ENCODE results near the gene UGT1A4. TPM values are rescaled to one million over a fixed set of nuclear protein-coding genes. Genes with fewer than 3 reads are reported as not detected.

UGT1A4 gene
- total and polyA plus RNA-seq, 2 of the 8 experiments (the other 6 are each of a cell fraction or from before 2014, with no cell fraction given), result not detected

- Histone ChIP-seq H4K8ac (ENCODE audit: extremely low read depth, insufficient read depth, low read length) (no peak overlapping the region), H3K9me3 (ENCODE audit: insufficient read depth in 2 of 2, low read depth in 1 of 2, low read length in 1 of 2) (peaks cover 0 to 4% of the 10 kb centered on the region in 2 experiments; a peak in 3 of 4 replicates), H3K36me3 (ENCODE audit: control insufficient read depth in 2 of 4, insufficient read depth in 4 of 4, low read length in 3 of 4) (no peaks in the 10 kb centered on the region), H3K4me1 (replicated peaks in 1 of 4; ENCODE audit: control insufficient read depth in 3 of 4, insufficient read depth in 4 of 4, low read length in 3 of 4) (no peaks in the 10 kb centered on the region), H3K79me1 (ENCODE audit: low read depth, low read length) (no peaks in the 10 kb centered on the region), H3K79me2 (ENCODE audit: control insufficient read depth in 1 of 2, insufficient read depth in 2 of 2, low read length in 2 of 2) (no peaks in the 10 kb centered on the region), H4K20me1 (replicated peaks in 1 of 2; ENCODE audit: control insufficient read depth in 1 of 2, insufficient read depth in 2 of 2, low read length in 2 of 2) (no peaks in the 10 kb centered on the region), H3K4me3 (ENCODE audit: extremely low read depth in 1 of 4, insufficient read depth in 2 of 4, low read depth in 3 of 4, low read length in 4 of 4) (no peak overlapping the region), H2BK20ac (ENCODE audit: low read length) (no peak overlapping the region), H2AFZ (ENCODE audit: low read length) (no peak overlapping the region), H3K23me2 (ENCODE audit: low read depth, low read length) (no peaks in the 10 kb centered on the region), H3K27ac (ENCODE audit: low read depth, low read length) (no peak overlapping the region), H2BK15ac (ENCODE audit: low read length) (no peak overlapping the region), H2BK5ac (ENCODE audit: low read depth, low read length) (no peak overlapping the region), H3K9ac (replicated peaks in 1 of 4; ENCODE audit: extremely low read depth in 1 of 4, low read depth in 3 of 4, low read length in 3 of 4) (no peak overlapping the region), H2BK12ac (ENCODE audit: low read depth, low read length) (no peak overlapping the region), H4K91ac (replicated peaks; ENCODE audit: insufficient read length, low read length) (no peak overlapping the region), H3K14ac (ENCODE audit: insufficient read length) (no peak overlapping the region), H4K5ac (ENCODE audit: insufficient read length, low read depth, low read length) (no peak overlapping the region), H3K27me3 (replicated peaks in 1 of 4; ENCODE audit: control insufficient read depth in 3 of 4, extremely low read depth in 1 of 4, insufficient read depth in 3 of 4, low read length in 3 of 4) (no peaks in the 10 kb centered on the region), H3K18ac (ENCODE audit: extremely low read depth, low read length) (no peak overlapping the region), H2AK5ac (ENCODE audit: low read depth, low read length) (no peak overlapping the region), H3K23ac (ENCODE audit: insufficient read length) (no peak overlapping the region), H2BK120ac (replicated peaks; ENCODE audit: low read depth, low read length) (no peak overlapping the region), H3K56ac (replicated peaks; ENCODE audit: insufficient read length, low read depth, low read length) (no peak overlapping the region), H3K4ac (replicated peaks; ENCODE audit: insufficient read length, low read depth, low read length) (no peak overlapping the region), H3K4me2 (ENCODE audit: insufficient read depth in 1 of 2, low read depth in 2 of 2, low read length in 2 of 2) (no peak overlapping the region)
- WGBS, 2 experiments (ENCODE audit: extremely low coverage in 1 of 2, insufficient coverage in 1 of 2, insufficient read length in 1 of 2, insufficient replicate concordance in 2 of 2, low coverage in 1 of 2, low lambda C conversion rate in 2 of 2, missing lambda C conversion rate in 1 of 2), result 81% methylated on average over 9 of the region's 9 CpGs; no CpG with 5 or more reads in 1 of the 2 experiments
- no peak for FAIRE-seq
- CTCF ChIA-PET (ENCODE audit: partially characterized antibody), result interaction anchor here (1.0 kb wide), 1 partner anchor 16 kb away, joined by 3 read pairs; no protein-coding TSS in a partner anchor
- peak in 1 of 2 experiments; percentile 13 for DNase-seq (ENCODE audit: low read depth in 1 of 2, low spot score in 2 of 2)
- POLR2A ChIA-PET (ENCODE audit: partially characterized antibody), result no interaction called here
- TF ChIP-seq CTCF (IDR thresholded peaks at IDR 0.05; ENCODE audit: control extremely low read depth in 1 of 3, insufficient read depth in 1 of 3, low read depth in 1 of 3, low read length in 3 of 3), result no peak
- no peak for TF ChIP-seq CHD1 (IDR thresholded peaks at IDR 0.05; ENCODE audit: low read depth, low read length)
- no peak for TF ChIP-seq GTF2F1 (IDR thresholded peaks at IDR 0.05; ENCODE audit: borderline replicate concordance, low read depth, low read length)
- TF ChIP-seq RXRA (IDR thresholded peaks at IDR 0.05; ENCODE audit: insufficient read depth, low read depth, low read length), result no peak
- TF ChIP-seq EZH2 (IDR thresholded peaks at IDR 0.05; ENCODE audit: low read depth, low read length, severe bottlenecking), result no peak
- no peak for TF ChIP-seq SIRT6 (IDR thresholded peaks at IDR 0.05; ENCODE audit: low read length)
- TF ChIP-seq TCF12 (IDR thresholded peaks at IDR 0.05; ENCODE audit: low read depth, low read length), result no peak
- no peak for TF ChIP-seq CBX8 (IDR thresholded peaks at IDR 0.05; ENCODE audit: borderline replicate concordance, low read depth, low read length)
- TF ChIP-seq ZNF274 (IDR thresholded peaks at IDR 0.05; ENCODE audit: borderline replicate concordance, extremely low read depth, low read length), result no peak
- no peak for TF ChIP-seq SAP30 (IDR thresholded peaks at IDR 0.05; ENCODE audit: insufficient read depth, insufficient replicate concordance, low read length)
Measured at GRCh38 chr2:233801357-233802131, 83.0 kb downstream of the UGT1A4 start.
